WTC11 (cell line): ENCODE data around the gene MTFR2.

ENCODE experiments used
- ELF4 ChIP-seq: sonication (generic); formaldehyde crosslinking; IDR thresholded peaks from 2 replicates; pipeline ENCODE4 v1.8.1; 2022; ENCODE audit warnings: low read depth, mild to moderate bottlenecking, moderate library complexity, missing genetic modification reagents
- NR2C2 ChIP-seq: sonication (generic); formaldehyde crosslinking; IDR thresholded peaks from 2 replicates; pipeline ENCODE4 v1.8.0; 2022; ENCODE audit warnings: mild to moderate bottlenecking, missing genetic modification reagents
- NR3C1 ChIP-seq: sonication (generic); formaldehyde crosslinking; conservative IDR thresholded peaks from 2 replicates; pipeline ENCODE4 v1.8.1; 2023; ENCODE audit warnings: low read depth, mild to moderate bottlenecking, missing genetic modification reagents
- TF ChIP-seq, protein P1 (sequence below): fragments of 200-600 bp; IDR thresholded peaks from 2 replicates; pipeline ENCODE4 v1.8.0; 2022; ENCODE audit warnings: antibody characterized with exemption

DNA sequence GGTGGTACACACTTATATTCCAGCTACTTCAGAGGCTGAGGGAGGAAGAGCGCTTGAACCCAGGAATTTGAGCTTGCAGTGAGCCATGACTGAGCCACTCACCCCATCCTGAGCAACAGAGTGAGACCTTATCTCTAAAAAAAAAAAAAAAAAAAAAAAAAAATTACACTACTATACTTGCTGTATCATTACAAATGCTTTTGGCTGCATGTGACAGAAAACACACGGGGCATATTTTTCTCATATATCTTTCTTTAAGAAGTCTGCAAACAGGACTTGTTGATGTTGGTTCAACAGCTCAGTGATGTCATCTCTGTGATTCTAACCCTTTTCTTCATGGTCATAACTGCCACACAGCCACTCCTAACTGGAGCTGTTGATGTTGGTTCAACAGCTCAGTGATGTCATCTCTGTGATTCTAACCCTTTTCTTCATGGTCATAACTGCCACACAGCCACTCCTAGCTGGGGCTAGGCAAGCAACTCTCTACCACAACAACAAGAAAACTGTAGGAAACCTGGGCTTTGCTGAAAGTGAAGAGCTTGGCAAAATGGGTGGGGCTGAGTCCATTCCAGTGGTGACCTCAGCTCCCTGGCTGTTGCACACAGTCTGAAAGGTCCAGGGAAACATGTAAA lies 19.8 kb downstream of the MTFR2 start:
- no peak for TF ChIP-seq NR2C2 (CRISPR knock-in tag)
- TF ChIP-seq, protein P1, sequence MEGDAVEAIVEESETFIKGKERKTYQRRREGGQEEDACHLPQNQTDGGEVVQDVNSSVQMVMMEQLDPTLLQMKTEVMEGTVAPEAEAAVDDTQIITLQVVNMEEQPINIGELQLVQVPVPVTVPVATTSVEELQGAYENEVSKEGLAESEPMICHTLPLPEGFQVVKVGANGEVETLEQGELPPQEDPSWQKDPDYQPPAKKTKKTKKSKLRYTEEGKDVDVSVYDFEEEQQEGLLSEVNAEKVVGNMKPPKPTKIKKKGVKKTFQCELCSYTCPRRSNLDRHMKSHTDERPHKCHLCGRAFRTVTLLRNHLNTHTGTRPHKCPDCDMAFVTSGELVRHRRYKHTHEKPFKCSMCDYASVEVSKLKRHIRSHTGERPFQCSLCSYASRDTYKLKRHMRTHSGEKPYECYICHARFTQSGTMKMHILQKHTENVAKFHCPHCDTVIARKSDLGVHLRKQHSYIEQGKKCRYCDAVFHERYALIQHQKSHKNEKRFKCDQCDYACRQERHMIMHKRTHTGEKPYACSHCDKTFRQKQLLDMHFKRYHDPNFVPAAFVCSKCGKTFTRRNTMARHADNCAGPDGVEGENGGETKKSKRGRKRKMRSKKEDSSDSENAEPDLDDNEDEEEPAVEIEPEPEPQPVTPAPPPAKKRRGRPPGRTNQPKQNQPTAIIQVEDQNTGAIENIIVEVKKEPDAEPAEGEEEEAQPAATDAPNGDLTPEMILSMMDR: no peak
- no peak for TF ChIP-seq NR3C1 (CRISPR knock-in tag)
- no peak for TF ChIP-seq ELF4 (CRISPR knock-in tag)
